Measurements from ENCODE around the gene NTRK1.

GRCh38 chr1:156858959-156859522 lies 1.6 kb upstream of the NTRK1 start, which contains the start of gene INSRR:
- TF ChIP-seq CTCF (IDR thresholded peaks at IDR 0.05; ENCODE audit: low read length) = no peak
- no peak for TF ChIP-seq EZH2 (IDR thresholded peaks at IDR 0.05; ENCODE audit: borderline replicate concordance, low read length)
